ENCODE data around the gene TRIO. TPM values are rescaled to one million over a fixed set of nuclear protein-coding genes. Genes with fewer than 3 reads are reported as not detected.

The TRIO gene
- total and polyA plus RNA-seq, 7 donors, result 18.5 to 77.5 (median 35.0) TPM

GRCh38 chr5:14216902-14217301 is 73.8 kb downstream of the TRIO start:
- ATAC-seq, result peak; percentile 67 to 79 (median 74)
- H3K27ac ChIP-seq, result peak overlapping the region; percentile 73
- H3K4me1 ChIP-seq, result peaks cover 81% of the 10 kb centered on the region

DNA sequence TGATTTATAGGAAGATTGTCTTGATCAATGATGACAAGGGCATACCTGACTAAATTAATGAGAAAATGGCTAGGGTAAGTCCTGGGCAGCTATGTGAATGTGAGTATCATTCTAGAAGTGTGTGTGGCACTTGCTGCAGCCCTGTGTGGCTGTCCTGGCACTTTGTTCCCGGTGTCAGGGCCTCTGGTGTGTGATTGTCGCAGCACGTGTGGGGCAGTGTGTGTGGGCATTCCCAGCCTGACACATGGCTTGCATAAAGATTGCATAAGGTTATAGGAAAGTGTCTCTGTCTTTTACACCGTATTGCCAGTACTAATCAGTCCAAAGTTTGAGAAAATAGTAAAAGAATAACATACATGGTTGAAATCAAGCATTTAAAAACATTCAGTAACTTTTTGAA is 74.4 kb downstream of the TRIO start:
- Histone ChIP-seq H3K4me3 (no peak overlapping the region), H3K27me3 (ENCODE audit: insufficient read depth in 3 of 3, low read length in 2 of 3) (no peaks in the 10 kb centered on the region), H3K27ac (peak overlapping the region; percentile 73), H3K4me1 (peaks cover 74% of the 10 kb centered on the region), H3K9me3 (no peaks in the 10 kb centered on the region), H3K36me3 (ENCODE audit: insufficient read depth in 1 of 2, low read depth in 1 of 2) (no peaks in the 10 kb centered on the region)
- TF ChIP-seq, protein P1, sequence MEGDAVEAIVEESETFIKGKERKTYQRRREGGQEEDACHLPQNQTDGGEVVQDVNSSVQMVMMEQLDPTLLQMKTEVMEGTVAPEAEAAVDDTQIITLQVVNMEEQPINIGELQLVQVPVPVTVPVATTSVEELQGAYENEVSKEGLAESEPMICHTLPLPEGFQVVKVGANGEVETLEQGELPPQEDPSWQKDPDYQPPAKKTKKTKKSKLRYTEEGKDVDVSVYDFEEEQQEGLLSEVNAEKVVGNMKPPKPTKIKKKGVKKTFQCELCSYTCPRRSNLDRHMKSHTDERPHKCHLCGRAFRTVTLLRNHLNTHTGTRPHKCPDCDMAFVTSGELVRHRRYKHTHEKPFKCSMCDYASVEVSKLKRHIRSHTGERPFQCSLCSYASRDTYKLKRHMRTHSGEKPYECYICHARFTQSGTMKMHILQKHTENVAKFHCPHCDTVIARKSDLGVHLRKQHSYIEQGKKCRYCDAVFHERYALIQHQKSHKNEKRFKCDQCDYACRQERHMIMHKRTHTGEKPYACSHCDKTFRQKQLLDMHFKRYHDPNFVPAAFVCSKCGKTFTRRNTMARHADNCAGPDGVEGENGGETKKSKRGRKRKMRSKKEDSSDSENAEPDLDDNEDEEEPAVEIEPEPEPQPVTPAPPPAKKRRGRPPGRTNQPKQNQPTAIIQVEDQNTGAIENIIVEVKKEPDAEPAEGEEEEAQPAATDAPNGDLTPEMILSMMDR (IDR thresholded peaks at IDR 0.05), result no peak
- DNase-seq (no peak), ATAC-seq (peak; percentile 51 to 60 (median 57))
- intact Hi-C loops (cut with DNase I), result no loop called here
- 41 to 73% (median 43%) methylated on average over 4 of the region's 4 CpGs for WGBS, 3 donors

More at GRCh38 chr5:14216902-14217301, 73.8 kb downstream of the TRIO start:
- Histone ChIP-seq H3K27me3 (ENCODE audit: insufficient read depth in 3 of 3, low read length in 2 of 3) (no peaks in the 10 kb centered on the region), H3K36me3 (ENCODE audit: insufficient read depth in 1 of 2, low read depth in 1 of 2) (no peaks in the 10 kb centered on the region), H3K4me3 (no peak overlapping the region), H3K9me3 (no peaks in the 10 kb centered on the region)
- DNase-seq, result no peak
- intact Hi-C loops (cut with DNase I), result no loop called here
- TF ChIP-seq, protein P1 (IDR thresholded peaks at IDR 0.05), result no peak
- WGBS, 3 donors, result 34 to 47% (median 40%) methylated on average over 7 of the region's 7 CpGs

- H3K27me3 ChIP-seq (ENCODE audit: insufficient read depth in 3 of 3, low read length in 2 of 3), result no peaks in the 10 kb centered on the region
- H3K9me3 ChIP-seq, result no peaks in the 10 kb centered on the region
- H3K4me1 ChIP-seq, result peaks cover 72% of the 10 kb centered on the region
- peak overlapping the region; percentile 73 for H3K27ac ChIP-seq
- TF ChIP-seq, protein P1 (IDR thresholded peaks at IDR 0.05), result no peak
- DNase-seq (no peak), ATAC-seq (no peak)
- no peak overlapping the region for H3K4me3 ChIP-seq
- WGBS, 3 donors, result 72 to 93% (median 85%) methylated on average over 3 of the region's 3 CpGs
- intact Hi-C loops (cut with DNase I), result no loop called here
- no peaks in the 10 kb centered on the region for H3K36me3 ChIP-seq (ENCODE audit: insufficient read depth in 1 of 2, low read depth in 1 of 2)
Measured at GRCh38 chr5:14218011-14218410, 74.9 kb downstream of the TRIO start.

DNA sequence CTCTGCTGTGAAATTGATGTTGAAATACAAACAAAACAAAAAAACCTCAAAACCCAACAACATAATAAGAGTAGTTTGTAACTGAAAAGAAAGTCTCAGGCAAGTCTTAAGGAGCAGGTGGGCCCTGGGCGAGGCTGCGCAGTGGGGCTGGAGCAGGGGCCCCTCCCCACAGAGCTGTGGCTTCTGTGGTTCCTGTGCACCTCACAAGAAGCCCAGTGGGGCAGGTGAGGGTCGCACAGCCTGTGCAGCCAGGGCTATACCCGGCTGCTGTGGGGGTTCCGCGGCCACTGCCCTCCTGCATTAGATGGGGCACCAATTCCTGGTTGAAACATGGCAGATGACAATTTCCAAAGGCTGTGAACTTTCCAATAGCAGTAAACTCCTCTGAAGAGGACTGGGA is 75.3 kb downstream of the TRIO start:
- no peak for DNase-seq
- H3K4me1 ChIP-seq, result peaks cover 74% of the 10 kb centered on the region
- WGBS, 3 donors, result 73 to 86% (median 86%) methylated on average over 6 of the region's 6 CpGs
- TF ChIP-seq, protein P1 (IDR thresholded peaks at IDR 0.05), result no peak
- intact Hi-C loops (cut with DNase I), result no loop called here
- no peaks in the 10 kb centered on the region for H3K36me3 ChIP-seq (ENCODE audit: insufficient read depth in 1 of 2, low read depth in 1 of 2)
- ATAC-seq, result peak in 3 of 4 donors; percentile 15 to 21 (median 16)
- no peak overlapping the region for H3K4me3 ChIP-seq
- H3K9me3 ChIP-seq, result no peaks in the 10 kb centered on the region
- H3K27me3 ChIP-seq (ENCODE audit: insufficient read depth in 3 of 3, low read length in 2 of 3), result no peaks in the 10 kb centered on the region
- H3K27ac ChIP-seq, result peak overlapping the region; percentile 62

Measured in psoas muscle (tissue), 8 donors.